HG03159 (cell line): ENCODE data around the gene LBP.
"Not testable (repeated sequence)": the region's sequence is repeated elsewhere in the genome, so short reads cannot be mapped to it uniquely, and the experiment has no call there.

Experiments used
- ATAC-seq: cut with Tn5 transposase; IDR thresholded peaks from one replicate; pipeline ENCODE4 v1.9.1; 2021; ENCODE audit warnings: mild to moderate bottlenecking, moderate library complexity; ENCODE audit not compliant: unreplicated experiment

The LBP gene

DNA sequence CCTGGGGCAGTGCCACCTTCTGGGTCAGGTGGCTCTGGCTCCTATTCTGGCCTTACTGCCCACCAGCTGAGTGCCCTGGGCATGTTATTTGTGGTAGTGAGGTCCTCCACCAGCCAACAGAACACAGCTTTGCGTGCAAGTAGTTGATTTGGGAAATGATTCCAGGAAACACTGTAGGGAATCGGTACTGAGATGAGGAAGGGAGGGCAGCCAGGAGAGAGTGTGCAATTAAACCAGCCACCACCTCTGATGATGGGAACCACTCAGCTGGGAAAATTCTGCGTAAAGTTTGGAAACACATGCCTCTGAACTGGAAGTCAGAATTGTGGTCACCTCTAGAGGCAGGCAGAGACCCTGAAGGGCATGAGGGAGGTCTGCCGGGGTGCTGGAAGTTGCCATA, 459 bp downstream of the LBP start:
- ATAC-seq: no peak

DNA sequence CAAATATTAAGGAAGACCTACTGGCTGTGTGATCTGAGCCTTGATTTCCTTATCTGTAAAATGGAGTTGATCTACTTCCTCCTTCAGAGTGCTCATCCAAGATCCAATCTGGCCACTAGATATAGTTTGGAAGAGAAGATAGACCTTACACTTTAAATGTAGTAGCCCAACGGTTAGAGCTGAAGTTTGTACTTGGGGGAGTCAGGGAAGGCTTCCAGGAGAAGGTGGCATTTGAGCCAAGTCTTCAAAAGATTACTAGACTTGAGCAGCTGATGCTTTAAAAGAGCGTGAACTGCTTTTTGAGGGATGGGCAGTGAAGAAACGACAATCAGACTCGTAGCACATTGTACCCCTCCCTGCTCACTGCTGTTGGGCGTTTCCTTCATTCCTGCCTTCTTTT, 3.6 kb downstream of the LBP start:
- ATAC-seq: no peak

DNA sequence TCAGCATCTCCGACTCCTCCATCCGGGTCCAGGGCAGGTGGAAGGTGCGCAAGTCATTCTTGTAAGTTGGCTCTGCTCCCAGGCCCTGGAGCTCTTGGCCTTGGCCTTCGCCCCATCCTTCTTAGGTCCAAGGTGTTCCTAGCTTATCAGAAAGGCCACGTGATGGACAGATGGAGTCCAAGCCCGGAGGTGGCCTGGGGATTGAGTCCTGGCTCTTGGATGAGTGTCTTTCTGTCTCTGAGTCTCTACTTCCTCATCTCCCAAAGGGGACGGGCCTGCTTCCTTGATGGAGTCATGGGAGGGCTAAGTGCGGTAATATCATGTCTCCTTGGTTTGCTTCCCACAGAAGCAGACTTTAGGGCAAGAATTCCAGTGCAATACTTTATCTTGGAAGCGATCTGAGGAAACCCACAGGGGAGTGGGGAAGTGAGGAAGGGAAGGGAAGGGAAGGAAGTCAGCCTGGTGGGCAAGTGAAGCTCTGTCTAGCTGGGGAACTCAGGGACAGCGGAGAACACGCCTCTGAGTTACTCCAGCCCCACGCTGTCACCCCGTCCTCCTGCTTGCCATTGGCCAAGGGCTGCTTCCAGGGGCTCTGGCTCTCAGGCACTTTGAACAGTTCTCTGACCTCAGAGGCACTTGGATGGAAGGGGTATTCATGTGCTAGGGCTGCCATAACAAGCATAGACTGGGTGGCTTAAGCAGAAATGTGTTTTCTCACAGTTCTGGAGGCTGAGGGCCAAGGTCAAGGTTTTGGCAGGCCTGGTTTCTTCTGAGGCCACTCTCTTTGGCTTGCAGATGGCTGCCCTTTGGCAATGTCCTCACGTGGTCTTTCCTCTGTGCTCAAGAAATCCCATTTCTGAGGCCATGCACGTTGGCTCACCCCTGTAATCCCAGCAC, 4.8 kb downstream of the LBP start:
- ATAC-seq: no peak

DNA sequence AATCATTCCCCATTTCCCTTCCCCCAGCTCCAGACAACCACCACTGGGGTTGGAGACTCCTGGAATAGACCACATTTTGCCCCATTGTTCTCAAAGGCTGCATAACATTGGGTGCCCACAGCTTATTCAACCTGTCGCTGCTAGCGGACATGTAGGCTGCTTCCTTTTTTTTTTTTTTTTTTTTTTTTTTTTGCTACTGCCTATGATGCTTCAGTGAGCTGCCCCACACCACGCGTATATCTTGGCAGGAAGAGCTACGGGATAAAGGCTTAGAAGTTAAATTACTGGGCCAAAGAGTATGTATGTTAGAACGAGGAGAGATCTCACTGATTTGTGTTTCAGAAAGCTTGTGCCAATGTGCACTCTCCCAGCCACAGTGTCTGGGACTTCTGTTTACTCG, 7.0 kb downstream of the LBP start:
- ATAC-seq: no peak

DNA sequence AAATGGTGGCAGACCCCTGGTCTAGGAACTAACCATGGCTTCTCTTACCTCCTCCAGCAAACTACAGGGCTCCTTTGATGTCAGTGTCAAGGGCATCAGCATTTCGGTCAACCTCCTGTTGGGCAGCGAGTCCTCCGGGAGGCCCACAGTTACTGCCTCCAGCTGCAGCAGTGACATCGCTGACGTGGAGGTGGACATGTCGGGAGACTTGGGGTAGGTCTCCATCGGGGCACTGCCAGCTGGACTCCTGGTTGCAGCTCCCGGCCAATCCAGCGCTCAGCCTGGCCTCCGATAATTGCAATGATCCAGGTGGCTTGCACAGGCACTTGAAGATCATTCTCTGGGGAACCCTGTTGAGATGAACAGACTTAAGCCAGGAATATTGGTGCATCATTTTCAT, 7.9 kb downstream of the LBP start:
- no peak for ATAC-seq

DNA sequence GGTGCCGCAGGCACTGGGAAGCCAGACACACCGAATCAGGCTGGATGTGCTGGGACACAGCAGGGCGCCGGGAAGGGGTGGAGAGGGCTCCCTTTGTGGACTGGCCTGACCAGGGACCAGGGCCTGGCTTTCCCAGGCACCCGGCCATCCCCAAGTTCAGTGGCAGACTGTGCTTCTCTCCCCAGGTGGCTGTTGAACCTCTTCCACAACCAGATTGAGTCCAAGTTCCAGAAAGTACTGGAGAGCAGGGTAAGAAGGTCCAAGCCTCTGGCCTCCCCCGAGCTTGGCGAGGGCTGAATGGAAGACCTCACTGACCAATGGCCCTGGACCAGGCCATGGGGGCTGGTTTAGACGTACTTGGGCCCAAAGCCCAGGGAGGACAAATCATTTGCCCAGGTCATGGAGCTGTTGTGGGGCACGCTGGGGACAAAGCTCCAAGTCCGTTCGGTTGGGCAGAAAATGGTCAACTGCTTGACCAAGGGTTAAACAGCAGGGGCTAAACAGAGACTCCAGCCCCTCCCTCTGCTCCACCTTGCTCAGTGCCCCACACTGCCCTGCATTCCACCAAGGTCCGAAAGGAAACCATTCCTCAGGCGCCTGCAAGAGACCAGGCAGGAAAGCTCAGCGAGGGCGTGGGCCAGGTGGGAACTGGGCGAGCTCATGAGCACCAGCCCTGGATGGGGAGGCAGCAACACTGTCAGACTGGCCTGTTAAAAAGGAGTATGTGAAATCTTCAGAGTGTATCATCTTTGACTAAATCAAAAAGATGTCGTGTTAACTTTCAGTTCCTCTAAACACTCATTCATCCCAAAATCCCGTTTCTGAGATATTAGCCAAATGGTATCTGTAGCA, 9.1 kb downstream of the LBP start:
- ATAC-seq: no peak

DNA sequence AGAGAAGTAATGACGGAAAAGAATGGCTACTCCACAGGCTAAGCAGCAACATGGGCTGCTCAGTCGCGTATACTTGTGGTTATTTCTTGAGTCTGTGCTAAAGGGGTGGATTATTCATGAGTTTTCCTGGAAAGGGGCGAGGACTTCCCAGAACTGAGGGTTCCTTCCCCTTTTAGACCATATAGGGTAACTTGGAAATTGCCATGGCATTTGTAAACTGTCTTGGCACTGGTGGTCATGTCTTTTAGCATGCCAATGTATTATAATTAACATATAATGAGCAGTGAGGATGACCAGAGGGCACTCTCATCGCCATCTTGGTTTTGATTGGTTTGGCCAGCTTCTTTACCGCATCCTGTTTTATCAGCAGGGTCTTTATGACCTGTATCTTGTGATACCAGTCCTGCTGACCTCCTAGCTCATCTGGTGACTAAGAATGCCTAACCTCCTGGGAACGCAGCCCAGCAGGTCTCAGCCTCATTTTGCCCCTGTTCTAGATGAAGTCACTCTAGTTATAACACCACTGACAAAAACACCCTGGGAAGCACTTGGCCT, 11.4 kb downstream of the LBP start:
- ATAC-seq: no peak

DNA sequence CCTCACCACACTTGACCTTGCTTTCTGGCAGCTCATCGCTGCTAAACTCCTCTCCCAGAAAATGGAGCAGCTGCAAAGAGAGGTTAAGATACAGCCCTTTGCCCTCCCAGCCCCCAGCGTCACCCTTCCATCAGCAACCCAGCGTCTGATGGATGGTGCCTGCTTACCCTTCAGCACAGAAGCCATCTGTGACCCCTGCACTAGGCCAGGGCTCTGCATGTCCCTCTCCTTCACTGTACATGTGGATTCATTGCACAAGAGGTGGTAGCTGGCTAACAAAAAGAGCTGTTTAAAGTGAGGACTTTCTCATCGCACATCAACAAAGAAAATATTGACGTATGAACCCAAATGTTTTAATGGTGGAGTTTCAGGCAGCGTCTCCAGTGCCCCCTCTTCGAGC, 12.3 kb downstream of the LBP start:
- no peak for ATAC-seq

DNA sequence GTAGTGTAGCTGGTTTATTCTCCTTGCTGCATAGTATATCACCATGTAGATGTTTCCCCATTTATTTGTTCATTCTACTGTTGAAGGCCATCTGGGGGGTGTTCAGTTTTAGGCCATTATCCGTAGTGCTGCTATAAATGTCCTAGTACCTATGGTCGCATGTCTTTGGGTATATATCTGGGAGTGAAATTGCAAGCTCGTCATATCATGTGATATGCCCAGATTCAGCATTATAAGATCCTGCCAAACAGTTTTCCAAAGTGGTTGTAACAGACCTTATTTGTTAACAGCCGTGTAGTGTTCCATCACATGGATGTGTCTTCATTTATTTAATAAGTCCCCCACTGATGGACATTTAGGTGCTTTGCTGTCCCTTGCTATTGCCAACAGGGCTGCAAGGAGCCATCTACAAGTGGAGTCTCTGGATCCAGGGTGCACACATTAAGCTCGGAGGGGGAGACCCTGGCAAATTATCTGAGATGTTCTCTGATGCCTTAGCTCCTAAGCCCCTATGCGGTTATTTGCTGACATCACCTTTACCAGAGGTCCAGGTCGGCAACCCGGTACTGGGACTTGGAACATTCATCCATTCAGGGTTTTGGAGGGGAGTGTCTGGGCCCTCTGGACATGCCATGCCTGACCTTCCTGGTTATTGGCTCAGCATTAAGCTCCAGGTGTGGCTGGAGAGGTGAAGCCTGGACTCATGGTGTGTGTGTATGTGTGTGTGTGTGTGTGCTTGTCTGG, 16.9 kb downstream of the LBP start:
- no peak for ATAC-seq

DNA sequence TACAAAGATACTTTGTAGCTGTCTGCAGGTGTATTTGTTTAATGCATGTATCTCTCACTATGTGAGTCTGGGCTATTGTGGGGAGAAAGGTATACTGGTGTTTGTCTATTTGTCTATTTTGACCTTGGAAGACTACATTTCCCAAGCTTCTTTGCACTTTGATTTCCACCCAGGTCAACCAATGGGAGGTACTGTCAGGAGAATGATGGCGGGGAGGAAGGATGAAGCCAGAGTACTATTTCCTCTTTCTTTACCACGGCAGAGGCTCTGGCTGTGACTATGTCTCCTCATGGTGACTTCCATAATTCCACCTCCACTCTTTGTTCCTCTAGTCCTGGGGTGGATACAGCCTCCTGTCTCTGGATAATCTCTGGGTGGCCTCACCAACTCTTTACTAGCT, 23.1 kb downstream of the LBP start:
- ATAC-seq: no peak

DNA sequence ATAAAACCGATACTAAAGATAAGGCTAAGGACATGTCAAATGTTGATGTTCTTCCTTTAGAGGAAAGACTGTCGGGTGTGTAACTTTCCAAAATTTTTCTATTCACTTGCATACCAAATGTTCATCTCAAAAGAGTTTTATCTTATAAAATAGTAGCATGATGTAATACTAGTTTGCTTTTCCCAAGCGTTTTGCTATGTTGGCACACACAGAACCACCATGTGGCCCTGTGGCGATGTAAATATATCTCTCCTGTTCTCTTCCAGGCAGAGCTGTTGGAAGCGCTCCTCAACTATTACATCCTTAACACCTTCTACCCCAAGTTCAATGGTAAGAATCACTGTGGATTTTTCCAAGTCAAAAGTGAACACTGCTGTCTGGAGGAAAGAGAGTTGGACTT, 26.5 kb downstream of the LBP start:
- ATAC-seq: no peak

DNA sequence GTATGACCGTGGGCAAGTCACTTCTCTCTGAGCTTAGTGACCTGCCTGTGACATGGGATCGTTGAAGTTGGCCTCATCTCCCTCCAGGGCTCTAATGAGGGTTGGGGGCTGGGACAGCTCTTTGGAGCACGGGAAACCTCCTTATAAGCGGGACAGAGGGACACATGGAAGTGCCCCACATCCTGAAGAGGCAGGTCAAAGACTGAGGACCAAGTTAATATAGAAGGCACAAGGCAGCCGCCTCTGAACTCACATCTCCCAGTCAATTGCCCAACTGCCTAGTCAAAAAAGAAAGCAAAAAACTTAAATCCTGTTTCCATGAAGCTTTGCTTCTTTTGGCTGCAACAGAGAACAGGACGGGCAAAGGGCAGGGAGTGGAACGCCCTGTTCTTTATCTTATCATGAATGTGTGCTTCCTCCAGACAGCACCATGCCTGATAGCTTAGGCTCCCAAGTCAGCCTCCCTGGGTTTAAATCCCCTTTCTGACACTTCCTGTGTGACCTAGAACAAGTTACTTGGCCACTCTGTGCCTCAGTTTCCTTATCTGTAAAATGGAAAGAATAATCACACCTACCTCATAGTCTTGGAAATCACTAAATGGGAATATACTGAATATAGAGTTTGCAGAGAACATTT, 27.1 kb downstream of the LBP start:
- ATAC-seq: no peak

DNA sequence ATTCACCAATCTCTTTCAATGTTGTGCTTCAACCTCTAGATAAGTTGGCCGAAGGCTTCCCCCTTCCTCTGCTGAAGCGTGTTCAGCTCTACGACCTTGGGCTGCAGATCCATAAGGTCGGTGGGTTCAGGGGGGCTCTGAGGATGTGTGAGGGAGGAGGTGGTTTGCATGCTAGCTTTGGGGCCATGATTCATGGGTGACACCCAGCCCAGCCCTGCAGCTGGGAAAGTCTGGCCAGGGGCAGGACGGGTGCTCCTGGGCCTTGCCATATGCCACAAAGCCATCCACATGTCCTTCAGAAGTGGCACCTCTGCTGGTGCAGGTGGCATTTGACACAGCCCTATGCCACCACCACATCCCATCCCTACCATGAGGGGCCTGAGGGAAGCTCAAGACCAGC, 27.6 kb downstream of the LBP start:
- ATAC-seq: no peak

DNA sequence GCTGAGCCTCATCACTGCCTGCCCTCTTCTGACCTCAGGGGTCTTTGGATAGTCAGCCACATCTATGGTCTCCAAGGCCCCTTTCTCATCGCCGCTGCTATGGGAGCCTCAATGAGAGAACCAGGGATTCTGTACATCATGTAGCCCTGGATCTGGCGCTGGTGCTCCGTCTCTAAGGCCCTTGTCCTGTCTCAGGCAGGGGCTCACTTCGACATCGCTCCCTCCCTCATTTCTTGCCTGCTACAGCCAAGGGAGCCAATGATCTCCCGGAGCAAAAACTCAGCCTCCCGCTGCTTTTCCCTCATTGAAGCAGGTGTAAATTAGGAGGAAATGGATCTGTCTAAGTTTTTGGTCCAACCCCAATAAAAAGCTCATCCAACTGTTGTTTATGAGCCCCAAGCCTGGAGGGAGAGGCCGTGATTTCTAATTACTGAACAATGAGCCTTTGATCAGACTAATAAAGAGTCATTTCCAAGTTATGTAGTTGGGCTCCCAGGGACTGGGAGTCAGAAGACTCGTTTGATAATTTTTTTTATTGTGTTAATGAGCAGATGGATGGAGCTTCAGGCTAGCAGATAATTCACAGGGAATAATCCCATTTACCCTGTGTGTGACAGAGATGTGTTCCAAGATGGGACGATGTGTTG, 30.9 kb downstream of the LBP start:
- no peak for ATAC-seq

DNA sequence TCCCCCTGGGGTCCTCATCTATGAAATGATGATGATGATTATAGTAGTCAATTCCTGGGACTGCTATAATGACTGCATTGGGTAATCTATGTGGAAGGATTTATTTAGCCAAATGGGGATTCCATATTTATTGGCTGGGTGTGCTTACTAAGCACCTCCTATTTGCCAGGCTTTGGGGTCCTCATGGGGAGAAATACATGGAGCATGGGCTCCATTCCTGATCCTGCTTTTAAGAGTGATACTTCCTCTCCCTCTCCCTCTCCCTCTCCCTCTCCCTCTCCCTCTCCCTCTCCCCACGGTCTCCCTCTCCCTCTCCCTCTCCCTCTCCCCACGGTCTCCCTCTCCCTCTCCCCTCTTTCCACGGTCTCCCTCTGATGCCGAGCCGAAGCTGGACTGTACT, 31.6 kb downstream of the LBP start:
- ATAC-seq: not testable (repeated sequence)

DNA sequence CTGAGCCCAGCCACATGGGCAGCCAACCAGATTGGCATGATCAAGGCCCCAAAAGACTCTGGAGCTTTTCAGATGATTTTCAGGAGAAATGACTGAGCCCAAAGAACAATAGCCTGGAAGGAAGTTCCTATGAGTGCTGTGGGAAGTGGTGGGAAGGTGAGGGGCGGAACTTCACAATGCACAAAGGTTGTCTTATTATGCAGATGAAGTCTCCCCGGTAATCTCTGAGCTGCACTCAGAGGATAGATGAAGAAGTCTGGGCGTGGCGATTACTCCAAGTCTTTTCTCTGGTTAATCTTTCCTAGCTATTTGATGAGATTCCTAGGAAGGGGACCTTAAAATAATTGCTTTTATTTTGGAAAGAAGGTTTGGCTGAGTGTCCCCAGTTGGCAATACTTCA, 36.9 kb downstream of the LBP start:
- ATAC-seq: no peak

DNA sequence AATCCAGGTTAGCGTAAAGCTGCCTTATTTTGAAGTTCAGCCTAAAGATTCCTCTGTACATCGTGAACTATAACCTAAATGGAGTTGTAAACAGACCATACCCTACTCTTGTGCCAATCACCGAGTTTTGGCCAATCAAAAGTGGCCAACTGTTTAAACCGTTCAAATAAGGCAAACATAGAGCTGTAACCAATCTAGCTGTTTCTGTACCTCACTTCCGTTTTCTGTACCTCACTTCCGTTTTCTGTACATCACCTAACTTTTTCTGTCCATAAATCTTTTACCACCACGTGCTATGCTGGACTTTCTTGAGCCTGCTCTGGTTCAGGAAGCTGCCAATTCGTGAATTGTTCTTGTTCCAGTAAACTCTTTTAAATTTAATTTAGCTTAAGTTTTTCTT, 39.7 kb downstream of the LBP start:
- no peak for ATAC-seq

DNA sequence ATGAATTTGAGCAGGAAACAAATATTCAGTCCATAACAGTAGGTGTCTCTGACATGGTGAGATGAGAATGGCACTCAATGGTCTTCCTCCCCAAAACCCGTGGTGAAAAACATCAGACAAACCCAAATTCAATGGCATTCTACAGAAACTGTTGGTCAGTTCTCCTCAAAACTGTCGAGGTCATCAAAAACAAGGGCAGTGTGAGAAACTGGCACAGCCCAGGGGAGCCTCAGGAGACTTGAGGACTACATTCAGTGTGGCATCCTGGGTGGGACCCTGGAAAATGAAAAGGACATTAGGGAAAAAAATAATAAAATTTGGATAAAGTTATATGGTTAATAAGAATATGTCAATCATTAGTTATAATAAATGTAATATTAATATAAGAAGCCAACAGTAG, 40.6 kb downstream of the LBP start:
- ATAC-seq: no peak

DNA sequence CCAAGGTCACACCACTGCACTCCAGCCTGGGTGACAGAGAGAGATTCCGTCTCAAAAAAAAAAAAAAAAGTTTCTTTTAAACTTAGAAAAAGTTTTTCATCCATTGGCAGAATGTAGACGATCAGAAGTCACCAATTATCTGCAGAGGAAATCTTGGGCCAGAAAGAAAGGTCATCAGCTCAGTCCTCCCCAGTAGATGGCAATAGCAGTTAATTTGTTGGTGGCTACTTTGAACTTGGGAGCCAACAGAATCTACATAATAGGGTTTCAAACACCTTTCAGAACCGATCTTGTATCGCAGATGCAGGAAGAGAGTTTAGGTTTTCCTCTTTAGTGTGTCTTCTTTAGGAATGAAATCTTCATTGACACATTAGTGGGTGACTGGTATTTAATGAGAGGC, 41.7 kb downstream of the LBP start:
- no peak for ATAC-seq

DNA sequence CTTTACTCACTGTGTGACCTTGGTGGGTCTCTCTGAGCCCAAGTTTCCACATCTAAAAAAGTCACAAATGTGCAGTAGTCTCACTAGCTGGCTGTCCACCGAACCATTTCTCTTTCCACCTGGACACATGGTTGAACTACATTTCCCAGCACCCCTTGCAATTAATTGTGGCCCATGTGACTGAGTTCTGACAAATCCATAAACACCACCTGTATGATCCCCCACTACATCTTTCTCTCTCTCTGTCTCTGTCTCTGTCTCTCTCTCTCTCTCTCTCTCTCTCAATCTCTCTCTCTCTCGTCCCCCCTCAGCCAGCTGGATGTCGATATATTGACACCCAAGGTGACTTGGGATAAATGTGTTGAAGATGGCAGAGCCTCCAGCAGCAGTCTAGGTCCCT, 46.1 kb downstream of the LBP start:
- no peak for ATAC-seq
